A204.1 (cell line): Measurements from ENCODE around the gene ATP1A4.
"Not testable (repeated sequence)": the region's sequence is repeated elsewhere in the genome, so short reads cannot be mapped to it uniquely, and the experiment has no call there.

Experiments used
- FAIRE-seq: peaks from 2 replicates; lab custom pipeline; 2012; peaks lifted over from hg19 to GRCh38; lab: Jason Lieb, UNC

ATP1A4 gene

DNA sequence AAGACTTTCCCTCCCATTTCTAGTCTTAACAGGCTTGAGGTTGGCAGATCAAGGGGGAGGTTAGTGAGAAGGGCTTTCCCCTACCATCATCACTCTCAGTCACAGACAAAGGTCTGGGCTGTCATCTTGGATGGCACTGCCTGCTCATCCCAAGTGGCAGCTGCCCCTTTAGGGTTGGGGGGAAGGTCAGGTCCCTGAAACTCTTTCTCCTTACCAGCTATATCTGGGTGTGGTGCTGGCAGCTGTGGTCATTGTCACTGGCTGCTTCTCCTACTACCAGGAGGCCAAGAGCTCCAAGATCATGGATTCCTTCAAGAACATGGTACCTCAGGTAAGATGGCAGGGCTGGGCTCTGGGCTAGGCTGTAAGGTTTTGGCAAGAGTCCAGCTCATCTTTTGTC, 27.7 kb upstream of the ATP1A4 start:
- FAIRE-seq, result no peak

DNA sequence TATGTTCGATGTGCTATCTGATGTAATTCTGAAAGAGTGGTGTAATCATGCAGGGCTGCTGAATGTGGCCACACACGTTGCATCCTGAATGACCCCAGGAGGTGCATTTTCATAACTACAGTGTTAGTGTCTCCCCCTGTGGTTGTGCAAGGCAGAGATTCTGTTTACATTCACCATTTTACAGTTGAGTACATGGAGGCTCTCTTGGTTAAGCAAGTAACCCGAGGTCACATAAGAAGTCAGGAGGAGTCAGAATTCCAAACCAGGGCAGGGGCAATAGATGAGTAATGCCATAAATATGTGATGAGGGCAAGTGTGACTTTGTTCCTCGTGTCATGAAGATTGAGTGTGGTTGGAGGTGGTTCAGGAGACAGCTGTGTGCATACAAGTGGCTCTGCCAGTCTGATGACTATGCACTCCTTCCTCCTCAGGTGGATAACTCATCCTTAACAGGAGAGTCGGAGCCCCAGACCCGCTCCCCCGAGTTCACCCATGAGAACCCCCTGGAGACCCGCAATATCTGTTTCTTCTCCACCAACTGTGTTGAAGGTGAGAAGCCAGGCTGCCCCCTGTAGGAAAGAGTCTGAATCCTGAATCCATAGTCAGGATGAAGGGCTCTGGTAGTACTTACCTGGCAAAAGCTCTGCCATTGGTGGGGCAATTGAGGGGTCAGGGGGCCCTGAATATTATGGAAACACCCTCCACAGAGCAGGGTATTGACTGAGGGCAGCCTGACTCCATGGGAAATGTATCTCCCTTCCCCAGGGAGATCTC, 26.5 kb upstream of the ATP1A4 start:
- no peak for FAIRE-seq

DNA sequence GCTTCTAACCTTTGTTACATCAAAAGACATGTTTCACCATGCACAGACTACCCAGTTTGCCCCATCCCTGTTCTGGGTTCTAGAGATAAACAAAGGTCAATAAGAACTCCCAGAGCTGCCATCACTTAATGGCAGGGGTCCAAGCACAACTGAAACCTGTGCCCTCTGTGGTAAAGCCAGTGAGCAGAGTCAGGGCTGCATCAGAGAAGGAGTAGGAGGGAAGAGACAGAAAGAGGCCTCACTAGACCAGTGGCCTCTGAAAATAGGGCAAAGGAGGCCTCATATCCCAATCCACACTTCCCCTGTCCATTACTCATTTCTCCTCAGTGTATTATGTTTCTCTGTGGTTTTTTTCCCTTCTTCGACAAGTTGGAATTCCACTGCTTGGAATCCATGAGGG, 25.7 kb upstream of the ATP1A4 start:
- no peak for FAIRE-seq

DNA sequence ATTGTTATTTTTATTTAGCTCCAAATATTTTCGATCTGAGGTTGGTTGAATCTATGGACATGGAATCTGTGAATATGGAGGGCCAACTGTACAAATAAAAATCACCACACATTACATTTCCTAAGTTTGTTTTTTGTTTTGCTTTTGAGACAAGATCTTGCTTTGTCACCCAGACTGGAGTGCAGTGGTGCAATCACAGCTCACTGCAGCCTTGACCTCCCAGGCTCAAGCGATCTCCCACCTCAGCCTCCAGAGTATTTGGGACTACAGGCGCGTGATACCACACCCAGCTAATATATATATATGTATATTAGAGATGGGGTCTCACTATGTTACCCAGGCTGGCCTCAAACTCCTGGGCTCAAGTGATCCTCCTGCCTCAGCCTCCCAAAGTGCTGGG, 25.1 kb upstream of the ATP1A4 start:
- FAIRE-seq, result not testable (repeated sequence)

DNA sequence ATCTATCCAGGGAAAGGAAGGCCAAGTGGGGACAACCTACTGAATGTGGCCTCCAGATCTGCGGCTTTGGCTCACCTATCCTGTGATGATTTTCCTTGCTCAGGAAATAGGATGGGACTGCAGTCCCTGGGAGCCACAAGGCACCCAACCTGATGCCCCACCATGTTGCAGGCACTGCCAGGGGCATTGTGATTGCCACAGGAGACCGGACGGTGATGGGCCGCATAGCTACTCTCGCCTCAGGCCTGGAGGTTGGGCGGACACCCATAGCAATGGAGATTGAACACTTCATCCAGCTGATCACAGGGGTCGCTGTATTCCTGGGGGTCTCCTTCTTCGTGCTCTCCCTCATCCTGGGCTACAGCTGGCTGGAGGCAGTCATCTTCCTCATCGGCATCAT, 24.0 kb upstream of the ATP1A4 start:
- FAIRE-seq, result no peak

DNA sequence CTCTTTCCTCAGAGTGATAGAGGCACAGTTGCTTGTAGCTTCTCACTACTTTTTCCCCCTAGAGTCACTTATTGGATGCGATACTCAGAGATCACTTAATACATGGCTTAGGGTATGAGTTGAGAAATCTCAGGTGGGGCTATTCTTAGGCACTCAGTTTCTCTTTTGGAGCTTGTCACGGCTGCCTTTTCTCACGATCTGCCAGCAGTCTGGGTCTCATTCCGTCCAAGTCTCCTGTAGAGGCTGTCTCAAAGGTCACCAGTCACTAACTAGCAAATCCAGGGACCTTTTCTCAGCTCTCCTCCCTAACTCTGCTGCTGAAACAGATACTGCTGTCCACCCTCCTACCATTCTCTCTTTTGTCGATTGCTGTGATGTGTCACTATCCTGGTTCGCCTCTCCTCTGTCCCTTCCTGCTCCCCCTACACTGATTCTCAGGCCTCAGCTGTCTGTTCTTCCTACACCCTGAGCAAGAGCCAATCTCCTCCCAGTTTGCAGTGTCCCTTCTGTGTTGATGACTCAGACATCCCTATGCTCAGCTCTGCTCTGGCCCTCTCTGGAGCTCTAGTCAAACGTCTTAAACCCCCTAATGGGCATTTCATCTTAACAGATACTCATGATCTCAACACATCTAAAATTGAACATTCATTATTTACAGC, 23.4 kb upstream of the ATP1A4 start:
- no peak for FAIRE-seq

DNA sequence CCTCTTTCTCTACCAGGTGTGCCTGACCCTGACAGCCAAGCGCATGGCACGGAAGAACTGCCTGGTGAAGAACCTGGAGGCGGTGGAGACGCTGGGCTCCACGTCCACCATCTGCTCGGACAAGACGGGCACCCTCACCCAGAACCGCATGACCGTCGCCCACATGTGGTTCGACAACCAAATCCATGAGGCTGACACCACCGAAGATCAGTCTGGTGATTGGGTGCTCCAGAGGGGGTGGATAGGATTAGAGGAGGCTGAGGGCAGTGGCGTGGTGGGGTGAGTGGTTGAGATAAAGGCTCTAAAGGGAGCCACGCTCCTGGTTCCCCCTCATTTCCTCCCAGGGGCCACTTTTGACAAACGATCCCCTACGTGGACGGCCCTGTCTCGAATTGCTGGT, 22.8 kb upstream of the ATP1A4 start:
- FAIRE-seq, result no peak

DNA sequence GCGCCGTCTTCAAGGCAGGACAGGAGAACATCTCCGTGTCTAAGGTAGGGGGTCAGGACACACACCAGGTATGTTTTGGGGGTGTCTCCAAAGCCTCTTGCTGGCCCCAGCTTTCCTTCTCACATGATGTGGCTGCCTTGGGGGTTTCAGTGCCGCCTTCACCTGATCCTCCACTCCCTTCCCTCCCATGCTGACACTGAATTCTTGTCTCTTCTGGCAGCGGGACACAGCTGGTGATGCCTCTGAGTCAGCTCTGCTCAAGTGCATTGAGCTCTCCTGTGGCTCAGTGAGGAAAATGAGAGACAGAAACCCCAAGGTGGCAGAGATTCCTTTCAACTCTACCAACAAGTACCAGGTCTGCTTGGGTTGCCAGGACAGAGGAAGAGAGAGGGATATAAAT, 22.4 kb upstream of the ATP1A4 start:
- no peak for FAIRE-seq

DNA sequence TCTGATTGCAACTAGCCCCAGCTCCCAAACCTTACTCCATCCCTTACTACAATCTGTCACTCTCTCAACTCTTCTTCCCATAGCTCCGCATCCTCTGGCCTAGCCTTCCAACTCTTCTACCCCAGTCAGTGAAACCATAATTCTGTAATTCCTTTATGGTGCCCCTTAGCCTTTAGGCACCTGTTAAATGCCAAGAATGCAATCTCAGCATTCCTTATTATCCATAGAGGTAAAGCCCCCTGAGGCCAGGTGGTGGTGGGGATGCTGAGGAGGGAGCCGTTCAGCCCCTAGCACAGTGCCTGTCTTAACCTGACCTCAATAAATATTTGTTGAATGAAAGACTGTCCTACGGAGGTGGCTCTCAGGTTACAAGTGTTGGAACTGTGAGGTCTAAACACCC, 21.8 kb upstream of the ATP1A4 start:
- FAIRE-seq, result no peak

DNA sequence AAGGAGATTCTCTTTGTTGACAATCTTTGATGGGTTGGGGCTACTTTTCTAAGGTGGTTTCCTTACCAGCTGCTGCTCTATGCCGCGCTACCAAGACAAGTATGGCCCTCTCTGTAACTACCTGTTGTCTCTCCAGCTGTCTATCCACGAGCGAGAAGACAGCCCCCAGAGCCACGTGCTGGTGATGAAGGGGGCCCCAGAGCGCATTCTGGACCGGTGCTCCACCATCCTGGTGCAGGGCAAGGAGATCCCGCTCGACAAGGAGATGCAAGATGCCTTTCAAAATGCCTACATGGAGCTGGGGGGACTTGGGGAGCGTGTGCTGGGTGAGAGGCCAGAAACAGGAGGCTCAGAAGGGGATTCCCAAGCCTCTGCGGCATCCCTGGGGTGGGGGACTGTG, 21.4 kb upstream of the ATP1A4 start:
- no peak for FAIRE-seq

DNA sequence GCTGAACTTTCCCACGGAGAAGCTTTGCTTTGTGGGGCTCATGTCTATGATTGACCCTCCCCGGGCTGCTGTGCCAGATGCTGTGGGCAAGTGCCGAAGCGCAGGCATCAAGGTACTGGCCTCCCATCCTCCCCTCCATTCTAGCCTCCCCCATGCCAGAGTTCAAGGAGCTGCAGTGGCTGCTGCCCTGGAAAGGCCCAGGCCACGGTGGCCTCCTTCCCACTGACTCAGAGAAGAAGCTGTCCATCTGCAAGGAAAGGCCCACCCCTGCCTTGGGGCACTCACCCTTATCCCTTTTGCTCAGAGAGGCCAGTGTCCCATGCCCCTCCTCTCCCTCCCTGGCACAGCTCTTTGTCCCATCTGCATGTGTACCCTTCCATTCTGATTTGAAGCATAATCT, 20.9 kb upstream of the ATP1A4 start:
- FAIRE-seq, result no peak

DNA sequence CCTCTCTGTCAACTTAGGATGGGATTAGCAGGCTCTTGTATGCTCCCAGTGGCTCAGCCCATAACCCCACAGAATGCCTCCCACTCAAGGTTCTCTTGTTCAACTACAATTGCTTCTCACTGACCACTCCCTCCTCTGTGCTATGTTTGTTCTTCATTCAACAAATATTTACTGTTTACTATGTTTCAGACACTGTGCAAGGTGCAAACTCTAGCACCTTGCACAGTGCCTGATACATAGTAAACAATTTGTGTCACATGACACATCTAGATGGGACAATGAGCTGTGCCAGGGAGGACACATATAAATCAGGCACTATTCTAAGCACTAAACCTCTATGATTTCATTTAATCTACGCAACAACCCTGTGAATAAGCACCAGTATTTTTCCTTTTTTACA, 20.5 kb upstream of the ATP1A4 start:
- FAIRE-seq, result no peak

DNA sequence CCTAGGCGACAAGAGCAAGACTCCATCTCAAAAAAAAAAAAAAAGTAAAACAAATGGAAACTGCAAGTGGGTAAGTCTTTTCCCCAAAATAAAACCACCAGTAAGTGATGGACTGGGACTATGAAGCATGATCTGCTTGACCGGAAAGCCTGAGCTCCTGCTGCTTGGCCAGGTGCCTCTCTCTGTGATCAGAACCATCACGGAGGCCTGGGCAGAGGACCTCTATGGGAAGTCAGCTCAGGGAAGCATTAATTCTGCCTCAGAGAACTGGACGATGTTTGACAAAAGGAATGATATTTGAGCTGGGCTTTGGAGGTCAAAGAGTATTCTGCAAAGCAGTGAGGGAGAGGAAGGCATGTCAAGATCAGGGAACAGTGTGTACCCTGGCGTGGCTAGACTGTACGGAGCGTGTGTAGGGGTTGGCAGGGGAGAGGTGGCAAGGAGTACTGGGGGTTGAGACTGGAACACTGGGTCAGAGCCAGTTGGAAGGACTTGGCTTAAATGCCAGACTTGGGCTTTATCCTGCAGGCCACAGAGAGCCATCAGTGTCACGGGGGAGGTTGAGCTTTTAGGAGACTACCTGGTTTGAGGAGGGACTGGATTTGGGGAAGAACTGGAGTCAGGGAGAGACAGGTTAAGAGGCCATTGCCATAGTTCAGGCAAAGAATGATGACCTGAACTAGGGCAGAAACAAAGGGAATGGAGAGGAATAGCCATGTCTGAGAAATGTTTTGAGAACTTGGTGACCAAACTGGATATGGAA, 19.4 kb upstream of the ATP1A4 start:
- no peak for FAIRE-seq

DNA sequence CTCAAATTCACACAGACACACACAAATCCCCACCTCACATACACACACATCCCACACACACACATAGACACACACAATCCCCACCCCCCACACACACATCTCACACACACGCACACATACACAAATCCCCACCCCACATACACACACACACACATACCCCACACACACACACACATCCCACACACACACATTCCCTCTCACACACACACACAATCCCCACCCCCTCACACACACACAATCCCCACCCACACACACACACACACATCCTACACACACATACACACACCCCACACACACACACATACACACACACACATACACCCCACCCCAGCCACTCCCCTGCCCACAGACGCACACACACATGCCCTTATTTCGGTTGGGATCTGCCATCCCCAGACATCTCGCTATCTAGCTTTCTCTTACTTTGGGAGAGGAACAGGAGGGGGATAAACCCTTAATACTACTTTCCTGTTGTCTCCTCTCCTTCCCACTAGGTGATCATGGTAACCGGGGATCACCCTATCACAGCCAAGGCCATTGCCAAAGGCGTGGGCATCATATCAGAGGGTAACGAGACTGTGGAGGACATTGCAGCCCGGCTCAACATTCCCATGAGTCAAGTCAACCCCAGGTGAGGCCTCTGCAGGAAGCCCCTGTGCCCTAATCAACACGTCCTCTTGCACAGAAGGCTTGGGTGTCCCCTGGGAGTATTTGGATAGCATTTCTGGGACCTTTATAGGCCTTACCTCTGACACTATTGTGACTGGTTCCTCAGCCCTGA, 17.2 kb upstream of the ATP1A4 start:
- no peak for FAIRE-seq

DNA sequence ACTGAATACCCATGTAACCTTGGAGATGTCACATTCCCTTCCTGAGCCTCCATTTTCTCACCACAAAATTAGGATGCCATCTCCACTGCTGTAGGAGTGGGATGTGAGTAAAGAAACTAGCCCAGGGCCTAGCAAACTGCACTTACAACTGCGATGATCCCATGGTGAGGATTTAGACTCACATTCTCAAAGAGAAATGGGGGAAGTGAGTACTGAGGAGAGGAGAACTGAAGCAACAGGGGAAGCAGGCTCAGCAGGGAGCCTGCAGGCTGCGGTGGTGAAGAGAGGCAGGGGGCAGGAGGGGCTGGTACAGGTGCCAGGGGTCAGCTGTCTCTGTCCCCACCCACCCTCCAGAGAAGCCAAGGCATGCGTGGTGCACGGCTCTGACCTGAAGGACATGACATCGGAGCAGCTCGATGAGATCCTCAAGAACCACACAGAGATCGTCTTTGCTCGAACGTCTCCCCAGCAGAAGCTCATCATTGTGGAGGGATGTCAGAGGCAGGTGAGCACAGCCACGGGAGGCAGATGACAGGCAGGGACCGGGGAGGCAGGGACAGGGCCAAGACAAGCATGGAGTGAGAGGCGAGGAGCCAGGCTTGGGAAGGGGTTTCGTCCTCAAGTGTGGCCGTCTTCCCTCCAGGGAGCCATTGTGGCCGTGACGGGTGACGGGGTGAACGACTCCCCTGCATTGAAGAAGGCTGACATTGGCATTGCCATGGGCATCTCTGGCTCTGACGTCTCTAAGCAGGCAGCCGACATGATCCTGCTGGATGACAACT, 16.4 kb upstream of the ATP1A4 start:
- no peak for FAIRE-seq

DNA sequence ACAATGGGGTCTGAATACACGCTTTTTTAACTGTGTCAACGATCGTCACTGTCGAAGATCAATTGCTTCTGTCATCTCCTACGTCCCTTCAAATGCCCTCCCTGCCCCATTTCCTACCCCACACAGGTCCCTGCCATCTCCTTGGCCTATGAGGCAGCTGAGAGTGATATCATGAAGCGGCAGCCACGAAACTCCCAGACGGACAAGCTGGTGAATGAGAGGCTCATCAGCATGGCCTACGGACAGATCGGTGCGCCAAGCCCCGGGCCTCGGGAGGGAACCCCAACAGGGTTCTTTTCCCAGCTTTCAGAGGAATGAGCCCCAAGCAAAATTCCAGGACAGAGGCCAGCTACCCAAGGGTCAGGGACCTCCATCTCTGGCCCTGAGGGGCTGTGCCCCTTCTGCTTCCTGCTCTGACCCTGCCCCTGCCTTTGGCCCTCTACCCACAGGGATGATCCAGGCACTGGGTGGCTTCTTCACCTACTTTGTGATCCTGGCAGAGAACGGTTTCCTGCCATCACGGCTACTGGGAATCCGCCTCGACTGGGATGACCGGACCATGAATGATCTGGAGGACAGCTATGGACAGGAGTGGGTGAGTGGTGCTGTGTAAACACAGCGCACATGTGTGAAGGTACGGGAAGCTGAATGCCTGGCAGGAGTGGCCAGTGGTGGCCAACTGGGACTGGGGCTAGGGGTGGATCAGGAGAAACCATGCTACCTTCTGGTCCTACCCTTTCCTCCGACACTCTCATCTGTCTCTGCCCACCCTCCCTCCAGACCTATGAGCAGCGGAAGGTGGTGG, 15.1 kb upstream of the ATP1A4 start:
- no peak for FAIRE-seq

DNA sequence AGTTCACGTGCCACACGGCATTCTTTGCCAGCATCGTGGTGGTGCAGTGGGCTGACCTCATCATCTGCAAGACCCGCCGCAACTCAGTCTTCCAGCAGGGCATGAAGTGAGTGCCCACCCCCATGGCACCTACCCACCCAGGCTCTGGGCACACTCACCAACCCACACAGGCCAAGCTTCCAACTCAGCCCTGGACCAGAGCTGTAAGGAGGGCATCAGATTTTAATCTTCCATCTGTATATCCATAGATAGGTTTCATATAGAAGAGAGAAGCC, 14.5 kb upstream of the ATP1A4 start:
- FAIRE-seq, result no peak

DNA sequence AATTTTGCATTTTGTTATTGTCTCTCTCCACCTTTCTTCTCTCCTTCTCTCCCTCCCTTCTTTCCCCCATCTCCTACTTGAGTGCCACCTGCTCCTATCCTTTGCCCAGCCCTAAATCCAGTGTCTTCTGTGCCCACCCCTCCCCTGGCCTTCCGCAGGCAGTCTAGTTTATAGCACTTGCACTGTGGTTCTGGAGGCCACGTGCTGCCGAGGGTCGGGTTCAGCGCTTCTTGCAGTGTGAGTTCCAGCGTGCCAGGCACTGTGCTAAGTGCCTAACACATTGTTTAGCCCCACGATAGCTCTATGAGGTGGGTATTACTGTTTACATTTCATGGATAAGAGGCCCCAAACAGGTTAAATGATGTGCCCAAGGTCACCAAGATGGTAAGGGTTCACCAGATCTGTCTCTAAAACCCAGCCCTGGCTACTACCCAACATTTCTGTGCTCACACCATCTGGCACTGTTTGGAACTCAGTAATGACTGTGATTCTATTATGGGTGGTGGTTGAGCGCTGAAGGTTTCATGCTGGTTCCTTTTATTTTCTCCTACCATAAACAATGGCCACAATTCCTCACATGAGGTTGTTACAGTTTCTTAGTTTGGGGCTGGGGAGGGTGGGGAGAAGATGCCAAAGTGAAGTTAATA, 14.1 kb upstream of the ATP1A4 start:
- FAIRE-seq, result no peak

DNA sequence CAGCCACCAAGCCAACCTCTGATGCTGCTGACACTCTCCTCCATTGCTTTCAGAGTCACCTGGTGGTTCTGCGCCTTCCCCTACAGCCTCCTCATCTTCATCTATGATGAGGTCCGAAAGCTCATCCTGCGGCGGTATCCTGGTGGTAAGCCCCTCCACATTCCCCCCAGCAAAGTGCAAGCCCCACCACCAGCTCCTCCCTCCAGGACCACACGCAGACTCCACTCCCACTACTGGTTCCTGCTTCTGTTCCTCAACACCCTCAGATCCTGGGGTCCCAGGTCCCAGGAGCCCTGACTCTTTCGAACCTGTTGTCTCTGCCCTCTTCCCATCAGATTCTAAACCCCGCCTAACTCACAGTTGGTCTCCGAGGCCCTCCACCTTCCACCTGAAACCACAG, 11.6 kb upstream of the ATP1A4 start:
- FAIRE-seq, result no peak

DNA sequence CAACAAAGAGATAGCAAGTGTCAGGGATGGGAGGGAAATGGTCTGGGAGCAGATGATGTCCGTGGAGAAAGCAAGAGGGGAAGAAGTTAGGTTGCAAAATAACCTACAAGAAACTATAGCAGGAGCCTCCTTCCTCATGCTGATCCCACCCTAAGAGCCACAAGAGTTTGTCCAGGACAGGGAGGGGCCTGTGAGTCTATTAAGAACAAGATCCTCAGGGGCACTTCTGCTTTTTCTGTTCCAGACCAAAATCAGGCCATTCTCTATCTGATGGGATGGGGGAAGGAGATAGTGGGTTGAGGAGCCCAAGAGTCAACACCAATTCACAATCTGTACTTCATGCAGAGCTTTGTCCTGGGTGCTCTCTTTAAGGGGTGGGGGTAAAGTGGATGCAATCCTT, 7.7 kb upstream of the ATP1A4 start:
- no peak for FAIRE-seq

DNA sequence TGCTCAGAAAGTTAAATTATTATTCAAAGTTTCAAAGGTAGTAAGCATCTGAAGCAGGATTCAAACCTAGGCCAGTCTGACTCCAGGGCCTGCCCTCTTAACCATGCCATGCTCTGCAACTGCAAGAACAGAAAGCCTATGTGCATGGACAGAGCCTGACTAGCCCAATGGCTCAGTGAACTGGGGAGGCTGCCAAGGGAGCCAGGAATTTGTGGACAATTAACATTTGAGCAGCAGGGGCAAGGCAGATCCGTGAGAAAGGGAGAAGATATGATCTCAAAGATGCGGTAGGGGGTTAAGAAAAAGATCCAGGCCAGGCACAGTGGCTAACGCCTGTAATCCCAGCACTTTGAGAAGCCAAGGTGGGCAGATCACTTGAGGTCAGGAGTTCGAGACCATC, 6.5 kb upstream of the ATP1A4 start:
- FAIRE-seq, result no peak
